Measurements from ENCODE around the gene RAB3D.

DNA sequence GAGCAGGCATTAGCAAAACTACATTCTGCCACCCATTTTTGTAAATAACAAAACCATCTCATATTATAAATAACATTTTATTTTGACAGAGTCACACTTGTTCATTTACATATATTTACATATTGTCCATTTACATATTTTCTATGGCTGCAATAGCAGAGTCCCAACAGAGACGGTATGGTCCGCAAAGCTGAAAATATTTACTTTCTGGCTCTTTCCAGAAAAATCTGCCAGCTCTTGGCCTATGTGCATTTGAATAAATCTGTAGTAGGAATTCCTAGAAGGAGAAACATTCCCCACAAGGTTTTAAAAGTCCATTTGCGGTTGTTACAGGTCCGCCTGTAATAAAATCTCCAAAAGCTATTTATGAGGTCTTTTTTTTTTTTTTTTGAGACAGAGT is 49.2 kb downstream of the RAB3D start:
- TF ChIP-seq, protein P1, sequence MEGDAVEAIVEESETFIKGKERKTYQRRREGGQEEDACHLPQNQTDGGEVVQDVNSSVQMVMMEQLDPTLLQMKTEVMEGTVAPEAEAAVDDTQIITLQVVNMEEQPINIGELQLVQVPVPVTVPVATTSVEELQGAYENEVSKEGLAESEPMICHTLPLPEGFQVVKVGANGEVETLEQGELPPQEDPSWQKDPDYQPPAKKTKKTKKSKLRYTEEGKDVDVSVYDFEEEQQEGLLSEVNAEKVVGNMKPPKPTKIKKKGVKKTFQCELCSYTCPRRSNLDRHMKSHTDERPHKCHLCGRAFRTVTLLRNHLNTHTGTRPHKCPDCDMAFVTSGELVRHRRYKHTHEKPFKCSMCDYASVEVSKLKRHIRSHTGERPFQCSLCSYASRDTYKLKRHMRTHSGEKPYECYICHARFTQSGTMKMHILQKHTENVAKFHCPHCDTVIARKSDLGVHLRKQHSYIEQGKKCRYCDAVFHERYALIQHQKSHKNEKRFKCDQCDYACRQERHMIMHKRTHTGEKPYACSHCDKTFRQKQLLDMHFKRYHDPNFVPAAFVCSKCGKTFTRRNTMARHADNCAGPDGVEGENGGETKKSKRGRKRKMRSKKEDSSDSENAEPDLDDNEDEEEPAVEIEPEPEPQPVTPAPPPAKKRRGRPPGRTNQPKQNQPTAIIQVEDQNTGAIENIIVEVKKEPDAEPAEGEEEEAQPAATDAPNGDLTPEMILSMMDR (IDR thresholded peaks at IDR 0.05; ENCODE audit: insufficient read depth, low read length), result no peak
- TF ChIP-seq, protein P2, sequence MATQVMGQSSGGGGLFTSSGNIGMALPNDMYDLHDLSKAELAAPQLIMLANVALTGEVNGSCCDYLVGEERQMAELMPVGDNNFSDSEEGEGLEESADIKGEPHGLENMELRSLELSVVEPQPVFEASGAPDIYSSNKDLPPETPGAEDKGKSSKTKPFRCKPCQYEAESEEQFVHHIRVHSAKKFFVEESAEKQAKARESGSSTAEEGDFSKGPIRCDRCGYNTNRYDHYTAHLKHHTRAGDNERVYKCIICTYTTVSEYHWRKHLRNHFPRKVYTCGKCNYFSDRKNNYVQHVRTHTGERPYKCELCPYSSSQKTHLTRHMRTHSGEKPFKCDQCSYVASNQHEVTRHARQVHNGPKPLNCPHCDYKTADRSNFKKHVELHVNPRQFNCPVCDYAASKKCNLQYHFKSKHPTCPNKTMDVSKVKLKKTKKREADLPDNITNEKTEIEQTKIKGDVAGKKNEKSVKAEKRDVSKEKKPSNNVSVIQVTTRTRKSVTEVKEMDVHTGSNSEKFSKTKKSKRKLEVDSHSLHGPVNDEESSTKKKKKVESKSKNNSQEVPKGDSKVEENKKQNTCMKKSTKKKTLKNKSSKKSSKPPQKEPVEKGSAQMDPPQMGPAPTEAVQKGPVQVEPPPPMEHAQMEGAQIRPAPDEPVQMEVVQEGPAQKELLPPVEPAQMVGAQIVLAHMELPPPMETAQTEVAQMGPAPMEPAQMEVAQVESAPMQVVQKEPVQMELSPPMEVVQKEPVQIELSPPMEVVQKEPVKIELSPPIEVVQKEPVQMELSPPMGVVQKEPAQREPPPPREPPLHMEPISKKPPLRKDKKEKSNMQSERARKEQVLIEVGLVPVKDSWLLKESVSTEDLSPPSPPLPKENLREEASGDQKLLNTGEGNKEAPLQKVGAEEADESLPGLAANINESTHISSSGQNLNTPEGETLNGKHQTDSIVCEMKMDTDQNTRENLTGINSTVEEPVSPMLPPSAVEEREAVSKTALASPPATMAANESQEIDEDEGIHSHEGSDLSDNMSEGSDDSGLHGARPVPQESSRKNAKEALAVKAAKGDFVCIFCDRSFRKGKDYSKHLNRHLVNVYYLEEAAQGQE (IDR thresholded peaks at IDR 0.05; ENCODE audit: insufficient replicate concordance, low read depth), result no peak

Data from HL-60 (cell line).